Neutrophil (primary cell): Measurements from ENCODE around the gene FOXO1.
A peak's percentile ranks its signal among the peaks of the same experiment; 100 is the strongest.

Source experiments
- H3K27ac ChIP-seq: fragments of 200-600 bp; sonication (generic); 2 replicates; pipeline ENCODE4 v1.5.1; 2016; ENCODE audit warnings: mild to moderate bottlenecking, moderate library complexity
- H3K27me3 ChIP-seq: fragments of 200-600 bp; sonication (generic); 2 replicates; pipeline ENCODE4 v1.6.0; 2016; ENCODE audit warnings: mild to moderate bottlenecking
- H3K36me3 ChIP-seq: fragments of 200-600 bp; sonication (generic); 2 replicates; pipeline ENCODE4 v1.5.1; 2017
- H3K4me1 ChIP-seq, 2 experiments: fragments of 200-600 bp in 1 of 2; sonication (generic) in 1 of 2; 1 replicate in 1 of 2; 2 replicates in 1 of 2; pipeline versions ENCODE4 v1.5.1 to v1.6.1; 2013 to 2016; ENCODE audit warnings: low read depth in 1 of 2, low read length in 1 of 2, mild to moderate bottlenecking in 1 of 2, moderate library complexity in 1 of 2; ENCODE audit not compliant: control insufficient read depth in 1 of 2, insufficient read depth in 1 of 2
- H3K4me3 ChIP-seq, 2 experiments: fragments of 200-600 bp in 1 of 2; sonication (generic) in 1 of 2; 1 replicate in 1 of 2; 2 replicates in 1 of 2; pipeline ENCODE4 v1.5.1; 2013 to 2016; ENCODE audit warnings: low read depth in 1 of 2, low read length in 1 of 2, mild to moderate bottlenecking in 1 of 2, moderate library complexity in 1 of 2
- H3K9me3 ChIP-seq: fragments of 200-600 bp; sonication (generic); 2 replicates; pipeline ENCODE4 v1.5.1; 2016
- TF ChIP-seq, protein P1 (sequence below): fragments of 200-600 bp; sonication (generic); IDR thresholded peaks from 2 replicates; pipeline ENCODE4 v1.5.1; 2016; ENCODE audit warnings: antibody characterized with exemption

Gene FOXO1

DNA sequence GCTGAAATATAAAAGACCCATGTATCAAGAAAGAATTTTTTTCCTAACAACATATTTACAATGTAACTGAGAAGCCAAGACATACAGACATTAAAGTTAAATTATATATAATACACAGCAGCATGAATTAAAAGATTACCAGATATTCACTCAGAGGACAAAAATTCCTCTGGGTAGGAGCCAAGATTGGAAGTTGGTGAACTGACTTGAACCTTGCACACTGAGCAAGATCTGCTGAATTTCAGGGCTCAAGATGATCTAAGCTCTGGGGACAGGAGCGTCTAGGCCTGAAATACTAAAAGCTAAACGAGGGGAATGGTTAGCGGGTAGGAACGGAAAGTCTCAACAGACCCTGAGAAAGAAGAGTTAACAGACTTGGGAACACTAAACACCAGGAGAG is 8.5 kb downstream of the FOXO1 start:
- H3K4me3 ChIP-seq, result no peak overlapping the region
- no peak overlapping the region for H3K27ac ChIP-seq
- peaks cover 14% of the 10 kb centered on the region for H3K27me3 ChIP-seq
- no peaks in the 10 kb centered on the region for H3K36me3 ChIP-seq
- TF ChIP-seq, protein P1, sequence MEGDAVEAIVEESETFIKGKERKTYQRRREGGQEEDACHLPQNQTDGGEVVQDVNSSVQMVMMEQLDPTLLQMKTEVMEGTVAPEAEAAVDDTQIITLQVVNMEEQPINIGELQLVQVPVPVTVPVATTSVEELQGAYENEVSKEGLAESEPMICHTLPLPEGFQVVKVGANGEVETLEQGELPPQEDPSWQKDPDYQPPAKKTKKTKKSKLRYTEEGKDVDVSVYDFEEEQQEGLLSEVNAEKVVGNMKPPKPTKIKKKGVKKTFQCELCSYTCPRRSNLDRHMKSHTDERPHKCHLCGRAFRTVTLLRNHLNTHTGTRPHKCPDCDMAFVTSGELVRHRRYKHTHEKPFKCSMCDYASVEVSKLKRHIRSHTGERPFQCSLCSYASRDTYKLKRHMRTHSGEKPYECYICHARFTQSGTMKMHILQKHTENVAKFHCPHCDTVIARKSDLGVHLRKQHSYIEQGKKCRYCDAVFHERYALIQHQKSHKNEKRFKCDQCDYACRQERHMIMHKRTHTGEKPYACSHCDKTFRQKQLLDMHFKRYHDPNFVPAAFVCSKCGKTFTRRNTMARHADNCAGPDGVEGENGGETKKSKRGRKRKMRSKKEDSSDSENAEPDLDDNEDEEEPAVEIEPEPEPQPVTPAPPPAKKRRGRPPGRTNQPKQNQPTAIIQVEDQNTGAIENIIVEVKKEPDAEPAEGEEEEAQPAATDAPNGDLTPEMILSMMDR, result no peak
- H3K4me1 ChIP-seq, result peaks cover 26 to 27% of the 10 kb centered on the region in 2 experiments
- H3K9me3 ChIP-seq, result no peaks in the 10 kb centered on the region

DNA sequence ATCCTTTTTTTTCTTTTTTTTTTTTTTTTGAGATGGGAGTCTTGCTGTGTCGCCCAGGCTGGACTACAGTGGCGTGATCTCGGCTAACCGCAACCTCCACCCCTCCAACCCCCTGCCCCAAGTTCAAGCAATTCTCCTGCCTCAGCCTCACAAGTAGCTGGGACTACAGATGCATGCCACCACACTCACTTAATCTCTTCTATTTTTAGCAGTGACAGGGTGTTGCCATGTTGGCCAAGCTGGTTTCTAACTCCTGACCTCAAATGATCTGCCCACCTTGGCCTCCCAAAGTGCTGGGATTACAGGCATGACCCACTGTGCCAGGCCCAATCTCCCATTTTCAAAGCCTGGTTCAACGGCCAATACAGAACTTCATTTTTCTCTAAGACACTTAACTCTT is 9.1 kb downstream of the FOXO1 start:
- no peaks in the 10 kb centered on the region for H3K9me3 ChIP-seq
- H3K36me3 ChIP-seq, result no peaks in the 10 kb centered on the region
- H3K27ac ChIP-seq, result no peak overlapping the region
- peaks cover 7% of the 10 kb centered on the region for H3K27me3 ChIP-seq
- H3K4me1 ChIP-seq, result peaks cover 23 to 25% of the 10 kb centered on the region in 2 experiments
- no peak overlapping the region for H3K4me3 ChIP-seq
- TF ChIP-seq, protein P1, result no peak

DNA sequence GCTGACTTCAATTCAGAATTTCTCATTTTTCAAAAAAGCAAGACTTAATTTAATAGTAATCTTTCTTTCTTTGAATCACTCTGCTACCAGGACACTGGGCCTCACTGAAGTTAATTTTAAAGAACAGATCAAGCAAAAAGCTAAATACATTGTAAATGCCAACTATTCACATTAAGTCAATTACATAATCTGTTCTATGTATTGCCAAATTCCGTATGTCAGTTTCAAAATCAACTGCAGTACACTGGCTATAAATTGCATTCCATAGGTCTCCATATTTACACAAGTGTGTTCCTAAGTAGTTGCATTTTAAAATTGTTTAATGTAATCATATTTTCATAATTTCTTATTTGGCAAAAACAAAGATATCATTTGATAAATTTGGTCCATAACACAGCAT is 10.1 kb downstream of the FOXO1 start:
- no peak overlapping the region for H3K27ac ChIP-seq
- H3K36me3 ChIP-seq, result no peaks in the 10 kb centered on the region
- H3K9me3 ChIP-seq, result no peaks in the 10 kb centered on the region
- H3K4me1 ChIP-seq, result peaks cover 22% of the 10 kb centered on the region in 2 experiments
- TF ChIP-seq, protein P1, result no peak
- peaks cover 6% of the 10 kb centered on the region for H3K27me3 ChIP-seq
- no peak overlapping the region for H3K4me3 ChIP-seq

DNA sequence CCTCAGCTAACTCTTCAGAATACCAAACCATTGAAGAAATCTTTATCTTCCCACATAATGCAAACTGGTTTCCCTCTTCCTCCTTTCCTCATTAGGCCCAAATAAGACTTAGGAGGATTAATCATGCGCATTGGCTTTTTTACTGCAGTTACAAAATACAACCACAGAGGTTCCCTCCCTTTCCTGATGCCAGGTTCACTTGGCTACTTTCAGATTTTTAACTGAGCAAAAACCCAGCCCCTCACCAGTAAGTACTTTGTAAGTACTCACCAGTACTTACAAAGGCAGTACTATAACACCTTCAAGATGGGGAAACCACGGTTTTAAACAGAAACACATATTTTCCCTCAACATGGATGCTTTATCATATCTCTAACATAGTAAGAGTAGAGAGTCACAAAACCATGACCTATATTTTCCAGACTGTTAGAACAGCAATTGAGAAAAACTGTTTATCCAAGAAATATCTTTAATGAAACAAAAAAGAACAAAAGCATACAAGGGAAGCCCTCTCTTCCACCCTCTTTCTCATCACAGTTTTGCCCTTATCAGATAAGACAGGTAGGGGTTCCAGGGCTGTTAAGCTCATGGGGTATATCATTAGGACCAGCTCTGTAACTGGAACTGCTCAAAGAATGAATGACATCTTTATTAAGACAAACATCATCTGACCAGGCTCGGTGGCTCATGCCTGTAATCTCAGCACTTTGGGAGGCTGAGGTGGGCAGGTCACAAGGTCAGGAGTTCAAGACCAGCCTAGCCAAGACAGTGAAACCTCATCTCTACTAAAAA is 12.7 kb downstream of the FOXO1 start:
- Histone ChIP-seq H3K9me3 (no peaks in the 10 kb centered on the region), H3K27ac (peak overlapping the region; percentile 41), H3K4me3 (no peak overlapping the region), H3K27me3 (no peaks in the 10 kb centered on the region), H3K4me1 (peaks cover 22% of the 10 kb centered on the region in 2 experiments), H3K36me3 (no peaks in the 10 kb centered on the region)
- TF ChIP-seq, protein P1, result no peak

DNA sequence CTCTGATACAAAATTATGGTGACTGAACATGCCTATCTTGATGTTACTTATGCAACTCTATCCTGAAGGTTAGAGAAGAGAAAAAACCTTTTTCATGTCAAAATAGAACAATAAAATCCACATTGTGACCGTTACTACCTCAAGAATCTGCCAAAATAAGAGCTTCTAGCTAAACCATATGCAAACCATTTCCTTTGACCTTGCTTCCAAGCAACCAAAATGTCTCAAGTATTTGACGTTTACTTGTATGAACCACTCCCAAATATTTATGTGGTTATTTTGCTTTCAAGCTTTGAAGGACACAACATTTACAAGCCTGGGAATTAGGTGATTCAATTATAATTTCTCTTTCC is 13.9 kb downstream of the FOXO1 start:
- Histone ChIP-seq H3K36me3 (no peaks in the 10 kb centered on the region), H3K4me1 (peaks cover 22% of the 10 kb centered on the region in 2 experiments), H3K4me3 (no peak overlapping the region), H3K27me3 (no peaks in the 10 kb centered on the region), H3K27ac (no peak overlapping the region), H3K9me3 (no peaks in the 10 kb centered on the region)
- TF ChIP-seq, protein P1, result no peak
